WERI-Rb-1 (cell line): Measurements from ENCODE around the gene DHX29.
A peak's percentile ranks its signal among the peaks of the same experiment; 100 is the strongest.

Experiments
- DNase-seq: peaks from one replicate; pipeline ENCODE4 v3.0.0-alpha.2; 2020
- H3K27ac ChIP-seq: fragments of 250-450 bp; sonication (Bioruptor Pico); 2 replicates; pipeline ENCODE4 v1.5.1; 2020; ENCODE audit warnings: mild to moderate bottlenecking, moderate library complexity
- H3K27me3 ChIP-seq: fragments of 250-450 bp; sonication (Bioruptor Pico); 2 replicates; pipeline ENCODE4 v1.5.1; 2021; ENCODE audit warnings: mild to moderate bottlenecking, low read depth, moderate library complexity; ENCODE audit not compliant: insufficient read depth, severe bottlenecking
- H3K36me3 ChIP-seq: fragments of 250-450 bp; sonication (Bioruptor Pico); 2 replicates; pipeline ENCODE4 v1.5.1; 2020; ENCODE audit warnings: mild to moderate bottlenecking, moderate library complexity
- H3K4me3 ChIP-seq: 2 replicates; pipeline ENCODE4 v1.5.1; 2011; ENCODE audit warnings: low read depth, mild to moderate bottlenecking, control low read depth, low read length
- H3K9me3 ChIP-seq: fragments of 250-450 bp; sonication (Bioruptor Pico); 2 replicates; pipeline ENCODE4 v1.5.1; 2021; ENCODE audit warnings: mild to moderate bottlenecking, moderate library complexity; ENCODE audit not compliant: severe bottlenecking
- CTCF ChIP-seq: IDR thresholded peaks from 2 replicates; pipeline ENCODE4 v1.5.1; 2011; ENCODE audit warnings: low read depth, mild to moderate bottlenecking, control low read depth, inconsistent platforms, low read length

The DHX29 gene

GRCh38 chr5:55344392-55344992 is 37.0 kb upstream of the DHX29 start:
- peaks cover 63% of the 10 kb centered on the region for H3K36me3 ChIP-seq
- no peak overlapping the region for H3K27ac ChIP-seq
- peak; percentile 40 for DNase-seq
- no peaks in the 10 kb centered on the region for H3K27me3 ChIP-seq
- H3K9me3 ChIP-seq, result peaks cover 4% of the 10 kb centered on the region
- peak; percentile 56 for TF ChIP-seq CTCF
- H3K4me3 ChIP-seq, result no peak overlapping the region

- H3K4me3 ChIP-seq, result no peak overlapping the region
- H3K36me3 ChIP-seq, result peaks cover 57% of the 10 kb centered on the region
- H3K9me3 ChIP-seq, result peaks cover 4% of the 10 kb centered on the region
- DNase-seq, result no peak
- TF ChIP-seq CTCF, result no peak
- H3K27ac ChIP-seq, result no peak overlapping the region
- no peaks in the 10 kb centered on the region for H3K27me3 ChIP-seq
These were observed 36.1 kb upstream of the DHX29 start for GRCh38 chr5:55343609-55344008.

- no peak overlapping the region for H3K27ac ChIP-seq
- H3K4me3 ChIP-seq, result no peak overlapping the region
- TF ChIP-seq CTCF, result no peak
- H3K27me3 ChIP-seq, result no peaks in the 10 kb centered on the region
- peaks cover 4% of the 10 kb centered on the region for H3K9me3 ChIP-seq
- no peak for DNase-seq
- H3K36me3 ChIP-seq, result peaks cover 52% of the 10 kb centered on the region
These were observed 35.6 kb upstream of the DHX29 start for GRCh38 chr5:55343107-55343506.

GRCh38 chr5:55338810-55339243 is 31.3 kb upstream of the DHX29 start:
- DNase-seq, result no peak
- Histone ChIP-seq H3K9me3 (no peaks in the 10 kb centered on the region), H3K36me3 (peaks cover 23% of the 10 kb centered on the region), H3K4me3 (no peak overlapping the region), H3K27me3 (no peaks in the 10 kb centered on the region), H3K27ac (no peak overlapping the region)
- no peak for TF ChIP-seq CTCF

GRCh38 chr5:55338092-55338613 is 30.7 kb upstream of the DHX29 start:
- H3K27me3 ChIP-seq, result no peaks in the 10 kb centered on the region
- peaks cover 22% of the 10 kb centered on the region for H3K36me3 ChIP-seq
- no peak for DNase-seq
- H3K27ac ChIP-seq, result no peak overlapping the region
- no peaks in the 10 kb centered on the region for H3K9me3 ChIP-seq
- H3K4me3 ChIP-seq, result no peak overlapping the region
- no peak for TF ChIP-seq CTCF

- Histone ChIP-seq H3K27ac (no peak overlapping the region), H3K9me3 (no peaks in the 10 kb centered on the region), H3K36me3 (peaks cover 42% of the 10 kb centered on the region), H3K4me3 (no peak overlapping the region), H3K27me3 (no peaks in the 10 kb centered on the region)
- TF ChIP-seq CTCF, result no peak
- no peak for DNase-seq
These were observed 26.3 kb upstream of the DHX29 start for GRCh38 chr5:55333811-55334210.
